Activated naive CD4-positive, alpha-beta T cell treated with anti-CD3 and anti-CD28 coated beads, Interleukin-2, amount 10 ng/mL, durations not matched to agents 7 days and 5 days (primary cell): ENCODE results near the gene P2RY11.

ENCODE experiments used
- CTCF ChIA-PET: fragments of 350-600 bp; sonication (Branson Sonifier 250); formaldehyde crosslinking; loops from one replicate; lab custom pipeline; 2021; ENCODE audit warnings: antibody characterized with exemption; lab: Charles Lee
- DNase-seq: peaks from one replicate; pipeline ENCODE4 v3.0.0-alpha.2; 2020
- H3K27ac Mint-ChIP-seq: one replicate; pipeline ENCODE4 v1.8.0; 2021; ENCODE audit warnings: mild to moderate bottlenecking, moderate library complexity, mixed read lengths
- H3K27me3 Mint-ChIP-seq: one replicate; pipeline ENCODE4 v1.8.0; 2021; ENCODE audit warnings: mild to moderate bottlenecking, mixed read lengths
- H3K36me3 Mint-ChIP-seq: one replicate; pipeline ENCODE4 v1.8.0; 2021; ENCODE audit warnings: mixed read lengths
- H3K4me1 Mint-ChIP-seq: one replicate; pipeline ENCODE4 v1.8.0; 2021; ENCODE audit warnings: mixed read lengths
- H3K4me3 Mint-ChIP-seq: one replicate; pipeline ENCODE4 v1.8.0; 2021; ENCODE audit warnings: mild to moderate bottlenecking, moderate library complexity, mixed read lengths
- H3K9me3 Mint-ChIP-seq: one replicate; pipeline ENCODE4 v1.8.0; 2021; ENCODE audit warnings: mixed read lengths

Gene P2RY11

DNA sequence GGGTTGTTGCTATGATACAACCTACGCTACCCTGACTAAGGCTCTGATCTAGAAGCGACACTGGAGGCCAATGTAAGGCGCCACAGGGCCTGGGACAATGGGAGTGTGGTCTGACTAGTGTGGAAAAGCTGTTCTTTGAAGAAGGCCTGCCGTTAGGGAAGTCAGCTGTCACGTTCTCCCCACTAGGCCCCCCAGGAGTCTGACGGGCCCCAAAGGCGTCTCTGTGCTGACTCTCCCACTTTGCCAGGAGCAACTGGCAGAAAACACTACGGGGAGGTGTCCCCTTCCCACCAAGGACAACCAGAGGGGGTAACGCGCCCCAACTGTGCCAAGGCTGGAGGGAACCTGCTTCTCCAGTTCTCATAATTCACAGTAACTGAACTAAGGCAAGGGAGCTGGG is 33.5 kb downstream of the P2RY11 start:
- Mint-ChIP-seq H3K27me3 (no peaks in the 10 kb centered on the region), H3K36me3 (peaks cover 72% of the 10 kb centered on the region), H3K4me1 (peaks cover 52% of the 10 kb centered on the region), H3K9me3 (no peaks in the 10 kb centered on the region), H3K27ac (peak overlapping the region; percentile 100), H3K4me3 (no peak overlapping the region)
- no peak for DNase-seq
- CTCF ChIA-PET = interaction anchor here (2.9 kb wide), 1 partner anchor 105 kb away, joined by 8 read pairs; no protein-coding TSS in a partner anchor

DNA sequence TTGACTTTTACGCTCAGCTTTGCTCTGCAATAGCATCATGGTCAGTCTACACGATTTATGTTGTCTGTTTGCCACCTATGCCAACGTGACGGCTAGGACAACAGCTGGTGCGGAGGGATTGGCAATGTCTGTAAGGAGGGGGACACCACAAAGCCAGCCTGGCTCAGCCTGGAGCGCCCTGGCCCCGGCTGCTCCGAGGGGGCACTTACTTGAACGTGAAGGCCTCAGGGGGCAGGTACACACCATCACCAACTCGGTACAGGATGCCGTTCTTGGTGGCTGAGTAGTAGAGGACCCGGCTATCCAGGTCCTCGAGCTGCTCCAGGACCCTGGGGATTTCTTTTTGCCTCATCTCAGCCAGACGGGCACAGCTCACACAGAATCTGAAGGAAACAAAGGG is 34.6 kb downstream of the P2RY11 start:
- H3K36me3 Mint-ChIP-seq = peaks cover 77% of the 10 kb centered on the region
- H3K27ac Mint-ChIP-seq = no peak overlapping the region
- H3K4me1 Mint-ChIP-seq = peaks cover 50% of the 10 kb centered on the region
- no peak overlapping the region for H3K4me3 Mint-ChIP-seq
- H3K9me3 Mint-ChIP-seq = no peaks in the 10 kb centered on the region
- DNase-seq = no peak
- CTCF ChIA-PET = no interaction called here
- no peaks in the 10 kb centered on the region for H3K27me3 Mint-ChIP-seq

DNA sequence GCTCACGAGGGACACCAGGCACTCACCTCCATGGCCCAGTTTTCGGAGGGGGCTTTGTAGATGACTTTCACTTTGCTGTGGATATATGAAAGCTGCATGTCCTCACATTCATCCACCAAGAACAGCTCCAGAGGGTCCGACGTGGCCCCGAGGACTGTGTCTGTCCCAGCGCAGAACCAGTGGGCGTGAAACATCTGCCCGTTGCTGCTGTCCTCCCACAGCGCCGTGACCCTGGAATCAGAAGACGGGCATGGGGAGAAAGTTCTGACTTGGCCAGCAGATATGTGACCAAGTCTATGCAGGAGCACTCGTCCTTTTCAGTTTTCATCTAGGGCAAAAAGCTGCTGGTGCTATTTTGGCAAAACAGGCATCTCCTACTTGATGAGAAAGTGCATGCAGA is 37.9 kb downstream of the P2RY11 start:
- Mint-ChIP-seq H3K27ac (peak overlapping the region; percentile 37), H3K4me3 (no peak overlapping the region), H3K4me1 (peaks cover 18% of the 10 kb centered on the region), H3K36me3 (peaks cover 81% of the 10 kb centered on the region), H3K27me3 (no peaks in the 10 kb centered on the region), H3K9me3 (no peaks in the 10 kb centered on the region)
- DNase-seq = no peak
- CTCF ChIA-PET = no interaction called here

DNA sequence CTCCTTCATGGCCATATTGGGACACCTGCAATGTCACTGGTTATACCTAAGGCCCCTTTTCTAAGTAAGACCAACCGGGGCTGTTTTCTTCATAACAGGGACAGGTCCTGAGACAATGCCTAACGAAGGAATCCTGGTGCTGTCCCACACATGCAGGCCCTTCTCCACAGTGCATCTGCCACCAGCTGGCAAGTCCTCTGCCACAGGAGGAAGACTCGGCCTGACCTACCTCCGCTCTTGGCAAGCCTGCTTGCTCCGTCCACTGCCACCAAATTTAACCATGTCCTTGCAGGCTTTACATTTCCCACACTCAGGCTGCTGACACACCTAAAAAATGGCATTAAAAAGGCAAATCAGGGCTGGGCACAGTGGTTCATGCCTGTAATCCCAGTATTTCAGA is 40.0 kb downstream of the P2RY11 start:
- CTCF ChIA-PET = no interaction called here
- no peak overlapping the region for H3K27ac Mint-ChIP-seq
- H3K4me3 Mint-ChIP-seq = no peak overlapping the region

DNA sequence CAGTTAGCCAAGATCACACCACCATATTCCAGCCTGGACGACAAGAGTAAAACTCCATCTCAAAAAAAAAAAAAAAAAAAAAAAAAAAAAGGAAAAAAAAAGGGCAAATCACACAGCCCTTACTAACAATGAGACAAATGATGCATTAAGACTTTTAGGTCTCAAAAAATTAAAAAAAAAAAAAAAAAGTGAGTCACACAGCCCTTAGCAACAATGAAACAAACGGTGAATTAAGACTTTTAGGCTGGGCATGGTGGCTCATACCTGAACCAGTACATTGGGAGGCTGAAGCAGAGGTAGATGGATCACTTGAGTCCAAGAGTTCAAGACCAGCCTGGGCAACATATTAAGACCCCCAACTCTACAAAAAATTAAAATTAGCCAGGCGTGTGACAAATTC is 40.6 kb downstream of the P2RY11 start:
- Mint-ChIP-seq H3K27ac (no peak overlapping the region), H3K9me3 (no peaks in the 10 kb centered on the region), H3K4me1 (no peaks in the 10 kb centered on the region), H3K36me3 (peaks cover 79% of the 10 kb centered on the region), H3K27me3 (no peaks in the 10 kb centered on the region), H3K4me3 (no peak overlapping the region)
- DNase-seq = no peak
- CTCF ChIA-PET = no interaction called here

More for the DNA sequence above, 40.0 kb downstream of the P2RY11 start:
- H3K9me3 Mint-ChIP-seq = no peaks in the 10 kb centered on the region
- DNase-seq = no peak
- no peaks in the 10 kb centered on the region for H3K27me3 Mint-ChIP-seq
- H3K4me1 Mint-ChIP-seq = peaks cover 1% of the 10 kb centered on the region
- peaks cover 78% of the 10 kb centered on the region for H3K36me3 Mint-ChIP-seq

DNA sequence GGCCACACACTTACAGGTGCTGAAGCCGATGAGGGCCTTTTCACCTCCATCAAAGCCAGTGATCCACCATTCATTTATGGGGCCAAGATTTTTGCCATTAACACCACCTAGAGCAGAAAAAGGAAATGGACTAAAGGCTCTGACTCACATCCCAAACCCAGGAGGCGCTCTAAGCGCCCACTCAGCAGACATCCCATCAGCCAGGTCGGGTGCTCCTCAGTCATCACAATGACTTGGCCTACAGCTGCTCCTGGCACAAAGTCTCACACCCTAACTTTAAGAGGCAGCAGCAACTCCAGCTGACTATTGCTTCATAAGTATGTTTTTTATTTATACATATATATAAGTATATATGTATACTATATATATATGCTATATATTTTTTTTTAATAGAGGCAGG is 44.3 kb downstream of the P2RY11 start:
- Mint-ChIP-seq H3K9me3 (no peaks in the 10 kb centered on the region), H3K4me1 (no peaks in the 10 kb centered on the region), H3K4me3 (no peak overlapping the region), H3K27ac (no peak overlapping the region), H3K27me3 (no peaks in the 10 kb centered on the region), H3K36me3 (peaks cover 79% of the 10 kb centered on the region)
- DNase-seq = no peak
- CTCF ChIA-PET = no interaction called here

DNA sequence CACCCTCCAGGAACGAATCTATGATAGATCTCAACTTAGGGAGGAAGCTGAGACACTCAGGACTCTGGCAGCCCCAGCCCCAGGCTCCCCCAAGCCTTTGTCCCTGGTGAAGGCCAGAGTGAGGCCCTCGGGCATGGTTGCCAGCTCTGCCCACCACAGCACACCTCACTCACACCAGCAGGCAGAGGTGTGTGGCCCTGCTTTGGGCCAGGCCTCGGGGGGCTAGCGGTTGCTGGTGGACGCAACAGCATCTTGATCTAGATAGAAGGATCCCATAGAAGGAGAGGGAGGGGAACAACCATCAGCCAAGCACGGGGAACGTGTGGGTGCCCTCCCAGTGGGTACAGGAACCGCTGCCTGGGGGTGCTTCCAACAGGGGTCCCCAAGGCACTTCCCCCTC is 46.6 kb downstream of the P2RY11 start:
- DNase-seq = no peak
- CTCF ChIA-PET = interaction anchor here (1.4 kb wide), 1 partner anchor 30 kb away, joined by 3 read pairs; no protein-coding TSS in a partner anchor
- no peak overlapping the region for H3K27ac Mint-ChIP-seq
- H3K4me1 Mint-ChIP-seq = no peaks in the 10 kb centered on the region
- H3K9me3 Mint-ChIP-seq = no peaks in the 10 kb centered on the region
- H3K4me3 Mint-ChIP-seq = no peak overlapping the region
- no peaks in the 10 kb centered on the region for H3K27me3 Mint-ChIP-seq
- peaks cover 70% of the 10 kb centered on the region for H3K36me3 Mint-ChIP-seq

DNA sequence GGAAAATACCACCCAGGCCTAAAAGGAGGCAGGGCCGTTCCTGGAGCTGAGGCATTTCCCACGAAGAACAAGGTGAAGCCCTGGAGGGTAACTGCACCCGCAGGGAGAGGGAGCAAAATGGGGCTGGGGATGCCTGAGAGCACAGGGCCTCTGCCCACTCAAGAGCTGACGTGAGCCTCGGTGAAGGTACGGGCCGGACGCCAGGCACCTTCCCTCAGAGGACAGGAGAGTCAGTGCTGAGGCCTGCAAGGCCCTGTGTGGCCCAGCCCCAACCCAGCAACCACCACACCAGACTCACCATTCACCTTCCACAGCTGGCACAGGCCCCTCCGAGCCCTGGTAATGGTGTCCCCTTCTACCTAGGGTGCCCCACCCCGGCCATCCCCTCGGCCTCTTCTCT is 47.0 kb downstream of the P2RY11 start:
- Mint-ChIP-seq H3K9me3 (no peaks in the 10 kb centered on the region), H3K36me3 (peaks cover 72% of the 10 kb centered on the region), H3K27ac (no peak overlapping the region), H3K4me3 (no peak overlapping the region), H3K4me1 (no peaks in the 10 kb centered on the region), H3K27me3 (no peaks in the 10 kb centered on the region)
- CTCF ChIA-PET = no interaction called here
- DNase-seq = no peak

DNA sequence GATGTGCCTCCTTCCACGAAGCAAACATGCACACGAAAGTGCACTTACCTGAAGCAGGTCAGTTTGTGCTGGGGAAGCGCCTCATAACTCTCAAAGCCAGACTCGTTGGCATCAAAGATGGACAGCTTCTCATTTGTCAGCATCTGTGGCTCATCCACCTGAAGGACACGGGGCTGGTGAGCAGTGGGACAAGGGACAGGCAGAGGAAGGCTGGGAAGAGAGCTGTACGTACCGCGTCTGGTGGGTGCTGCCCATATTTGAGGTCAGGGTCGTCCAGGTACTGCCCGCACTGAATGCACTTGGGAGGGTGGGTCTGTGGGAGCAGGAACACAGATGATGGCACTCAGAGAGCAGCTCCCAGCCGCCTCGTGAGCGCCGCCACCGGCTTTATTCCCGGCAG is 48.1 kb downstream of the P2RY11 start:
- no peaks in the 10 kb centered on the region for H3K27me3 Mint-ChIP-seq
- peaks cover 67% of the 10 kb centered on the region for H3K36me3 Mint-ChIP-seq
- no peaks in the 10 kb centered on the region for H3K9me3 Mint-ChIP-seq
- H3K4me3 Mint-ChIP-seq = no peak overlapping the region
- no peak for DNase-seq
- no peaks in the 10 kb centered on the region for H3K4me1 Mint-ChIP-seq
- CTCF ChIA-PET = no interaction called here
- no peak overlapping the region for H3K27ac Mint-ChIP-seq

DNA sequence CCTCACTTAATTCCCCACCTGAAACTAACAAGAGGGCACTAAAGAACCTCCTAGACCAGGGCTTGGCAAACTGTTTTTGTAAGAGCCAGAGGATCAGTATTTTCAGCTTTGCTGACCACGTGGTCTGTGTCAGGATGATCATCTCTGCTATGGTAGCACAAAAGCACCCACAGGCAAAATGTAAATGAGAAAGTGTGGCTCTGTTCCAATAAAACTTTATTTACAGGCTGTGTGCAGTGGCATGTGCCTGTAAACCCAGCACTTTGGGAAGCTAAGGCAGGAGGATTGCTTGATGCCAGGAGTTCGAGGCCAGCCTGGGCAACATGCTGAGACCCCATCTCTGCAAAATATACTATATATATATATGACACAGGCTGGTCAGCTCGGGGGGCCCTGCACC is 52.0 kb downstream of the P2RY11 start:
- CTCF ChIA-PET = no interaction called here
- Mint-ChIP-seq H3K4me3 (no peak overlapping the region), H3K27me3 (no peaks in the 10 kb centered on the region), H3K4me1 (peaks cover 9% of the 10 kb centered on the region), H3K9me3 (no peaks in the 10 kb centered on the region), H3K36me3 (peaks cover 63% of the 10 kb centered on the region), H3K27ac (peak overlapping the region; percentile 33)
- DNase-seq = no peak
